ENCODE data around the gene RPGRIP1.
"Not testable (repeated sequence)": the region's sequence is repeated elsewhere in the genome, so short reads cannot be mapped to it uniquely, and the experiment has no call there.

The RPGRIP1 gene

DNA sequence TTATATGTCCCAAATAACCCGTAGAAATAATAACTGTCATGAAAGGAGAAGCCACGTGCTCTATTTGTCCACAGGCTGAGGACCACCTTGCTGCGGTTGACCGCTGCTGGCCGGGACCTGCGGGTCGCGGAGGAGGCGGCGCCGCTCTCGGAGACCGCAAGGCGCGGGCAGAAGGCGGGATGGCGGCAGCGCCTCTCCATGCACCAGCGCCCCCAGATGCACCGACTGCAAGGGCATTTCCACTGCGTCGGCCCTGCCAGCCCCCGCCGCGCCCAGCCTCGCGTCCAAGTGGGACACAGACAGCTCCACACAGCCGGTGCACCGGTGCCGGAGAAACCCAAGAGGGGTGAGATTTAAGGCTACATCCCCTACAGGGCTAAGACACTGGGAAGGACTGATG is 21.0 kb downstream of the RPGRIP1 start:
- TF ChIP-seq EZH2 (IDR thresholded peaks at IDR 0.05; ENCODE audit: borderline replicate concordance, low read depth, low read length, severe bottlenecking): no peak
- TF ChIP-seq, protein P1, sequence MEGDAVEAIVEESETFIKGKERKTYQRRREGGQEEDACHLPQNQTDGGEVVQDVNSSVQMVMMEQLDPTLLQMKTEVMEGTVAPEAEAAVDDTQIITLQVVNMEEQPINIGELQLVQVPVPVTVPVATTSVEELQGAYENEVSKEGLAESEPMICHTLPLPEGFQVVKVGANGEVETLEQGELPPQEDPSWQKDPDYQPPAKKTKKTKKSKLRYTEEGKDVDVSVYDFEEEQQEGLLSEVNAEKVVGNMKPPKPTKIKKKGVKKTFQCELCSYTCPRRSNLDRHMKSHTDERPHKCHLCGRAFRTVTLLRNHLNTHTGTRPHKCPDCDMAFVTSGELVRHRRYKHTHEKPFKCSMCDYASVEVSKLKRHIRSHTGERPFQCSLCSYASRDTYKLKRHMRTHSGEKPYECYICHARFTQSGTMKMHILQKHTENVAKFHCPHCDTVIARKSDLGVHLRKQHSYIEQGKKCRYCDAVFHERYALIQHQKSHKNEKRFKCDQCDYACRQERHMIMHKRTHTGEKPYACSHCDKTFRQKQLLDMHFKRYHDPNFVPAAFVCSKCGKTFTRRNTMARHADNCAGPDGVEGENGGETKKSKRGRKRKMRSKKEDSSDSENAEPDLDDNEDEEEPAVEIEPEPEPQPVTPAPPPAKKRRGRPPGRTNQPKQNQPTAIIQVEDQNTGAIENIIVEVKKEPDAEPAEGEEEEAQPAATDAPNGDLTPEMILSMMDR (IDR thresholded peaks at IDR 0.05; ENCODE audit: borderline replicate concordance, extremely low read depth, low read length, poor library complexity, severe bottlenecking): no peak
- no peak overlapping the region for H3K27ac ChIP-seq (ENCODE audit: low read length)
- no peaks in the 10 kb centered on the region for H4K20me1 ChIP-seq (ENCODE audit: insufficient read depth, low read length)
- no peaks in the 10 kb centered on the region for H3K79me2 ChIP-seq (ENCODE audit: insufficient read depth, low read length)
- ATAC-seq (ENCODE audit: insufficient read depth, low read depth) (no peak), DNase-seq (no peak)
- H3K9me3 ChIP-seq (ENCODE audit: insufficient read depth, low read length, severe bottlenecking): no peaks in the 10 kb centered on the region
- H3K4me2 ChIP-seq (ENCODE audit: insufficient read depth, low read length): no peak overlapping the region
- H3K9ac ChIP-seq (ENCODE audit: low read depth, low read length): no peak overlapping the region
- no peaks in the 10 kb centered on the region for H3K36me3 ChIP-seq (ENCODE audit: insufficient read depth, low read length)
- H2AFZ ChIP-seq (ENCODE audit: low read depth, low read length): no peak overlapping the region
- H3K4me3 ChIP-seq (ENCODE audit: low read depth in 1 of 2, low read length in 2 of 2): no peak overlapping the region
- peaks cover 3% of the 10 kb centered on the region for H3K27me3 ChIP-seq (ENCODE audit: insufficient read depth, low read length, poor library complexity)
- no peaks in the 10 kb centered on the region for H3K4me1 ChIP-seq (ENCODE audit: insufficient read depth, low read length)

DNA sequence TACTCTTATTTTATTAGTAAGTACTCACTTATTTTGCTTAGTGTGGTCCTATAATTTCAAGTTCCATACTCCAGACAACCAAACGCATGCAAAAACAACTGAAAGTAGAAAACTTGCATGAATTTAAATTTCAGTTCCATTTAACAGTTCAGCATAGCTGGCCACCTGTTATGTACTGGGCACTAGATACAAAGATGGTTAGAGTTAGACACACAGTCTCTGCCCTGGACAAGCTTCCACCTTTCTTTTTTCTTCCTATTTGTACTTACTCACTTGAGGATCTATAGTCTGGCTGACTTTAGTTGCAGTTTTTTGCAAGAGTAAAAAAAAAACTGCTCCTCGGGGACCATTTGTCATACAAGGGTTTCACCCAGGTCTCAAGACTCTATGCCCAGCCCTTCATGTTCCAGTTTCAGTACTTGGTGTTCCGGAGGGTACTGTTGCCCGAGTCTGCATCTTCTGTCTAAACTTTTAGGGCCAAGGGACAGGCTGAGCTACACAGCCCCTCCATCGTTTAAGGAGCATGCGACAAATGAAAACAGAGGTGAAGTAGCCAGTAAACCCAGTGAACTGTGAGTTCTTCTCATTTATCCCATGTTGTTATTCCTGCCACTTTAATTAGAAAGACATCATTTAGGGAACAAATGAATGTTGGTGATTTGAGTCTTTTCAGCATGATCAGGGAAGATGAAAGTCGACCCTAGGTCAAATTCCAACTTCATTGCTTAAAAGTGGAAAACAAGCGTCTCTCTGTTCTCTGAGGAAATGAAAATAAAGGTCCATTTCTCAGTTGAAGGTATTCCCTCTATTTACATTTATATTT is 22.3 kb downstream of the RPGRIP1 start:
- Histone ChIP-seq H3K4me2 (ENCODE audit: insufficient read depth, low read length) (no peak overlapping the region), H2AFZ (ENCODE audit: low read depth, low read length) (no peak overlapping the region)
- no peak for DNase-seq

DNA sequence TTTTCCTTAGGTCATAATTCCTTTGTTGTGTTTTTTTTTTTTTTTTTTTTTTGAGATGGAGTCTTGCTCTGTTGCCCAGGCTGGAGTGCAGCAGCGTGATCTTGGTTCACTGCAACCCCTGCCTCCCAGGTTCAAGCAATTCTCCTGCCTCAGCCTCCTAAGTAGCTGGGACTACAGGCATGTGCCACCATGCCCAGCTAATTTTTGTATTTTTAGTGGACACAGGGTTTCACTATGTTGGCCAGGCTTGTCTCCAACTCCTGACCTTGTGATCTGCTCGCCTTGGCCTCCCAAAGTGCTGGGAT is 22.9 kb downstream of the RPGRIP1 start:
- H3K79me2 ChIP-seq (ENCODE audit: insufficient read depth, low read length); ATAC-seq (ENCODE audit: insufficient read depth, low read depth); H3K9ac ChIP-seq (ENCODE audit: low read depth, low read length); H2AFZ ChIP-seq (ENCODE audit: low read depth, low read length); DNase-seq; H3K4me1 ChIP-seq (ENCODE audit: insufficient read depth, low read length); H3K4me2 ChIP-seq (ENCODE audit: insufficient read depth, low read length); H3K36me3 ChIP-seq (ENCODE audit: insufficient read depth, low read length); H3K9me3 ChIP-seq (ENCODE audit: insufficient read depth, low read length, severe bottlenecking); H3K27me3 ChIP-seq (ENCODE audit: insufficient read depth, low read length, poor library complexity); H3K27ac ChIP-seq (ENCODE audit: low read length); H4K20me1 ChIP-seq (ENCODE audit: insufficient read depth, low read length); H3K4me3 ChIP-seq (ENCODE audit: low read depth in 1 of 2, low read length in 2 of 2): not testable (repeated sequence)

More for the DNA sequence above, 22.3 kb downstream of the RPGRIP1 start:
- H3K4me3 ChIP-seq (ENCODE audit: low read depth in 1 of 2, low read length in 2 of 2): no peak overlapping the region
- ATAC-seq (ENCODE audit: insufficient read depth, low read depth): no peak
- H3K27me3 ChIP-seq (ENCODE audit: insufficient read depth, low read length, poor library complexity): peaks cover 3% of the 10 kb centered on the region
- TF ChIP-seq, protein P1 (IDR thresholded peaks at IDR 0.05; ENCODE audit: borderline replicate concordance, extremely low read depth, low read length, poor library complexity, severe bottlenecking): no peak
- no peak for TF ChIP-seq EZH2 (IDR thresholded peaks at IDR 0.05; ENCODE audit: borderline replicate concordance, low read depth, low read length, severe bottlenecking)
- H3K9ac ChIP-seq (ENCODE audit: low read depth, low read length): no peak overlapping the region
- H4K20me1 ChIP-seq (ENCODE audit: insufficient read depth, low read length): no peaks in the 10 kb centered on the region
- no peaks in the 10 kb centered on the region for H3K4me1 ChIP-seq (ENCODE audit: insufficient read depth, low read length)
- H3K27ac ChIP-seq (ENCODE audit: low read length): no peak overlapping the region
- H3K36me3 ChIP-seq (ENCODE audit: insufficient read depth, low read length): no peaks in the 10 kb centered on the region
- no peaks in the 10 kb centered on the region for H3K79me2 ChIP-seq (ENCODE audit: insufficient read depth, low read length)
- no peaks in the 10 kb centered on the region for H3K9me3 ChIP-seq (ENCODE audit: insufficient read depth, low read length, severe bottlenecking)

DNA sequence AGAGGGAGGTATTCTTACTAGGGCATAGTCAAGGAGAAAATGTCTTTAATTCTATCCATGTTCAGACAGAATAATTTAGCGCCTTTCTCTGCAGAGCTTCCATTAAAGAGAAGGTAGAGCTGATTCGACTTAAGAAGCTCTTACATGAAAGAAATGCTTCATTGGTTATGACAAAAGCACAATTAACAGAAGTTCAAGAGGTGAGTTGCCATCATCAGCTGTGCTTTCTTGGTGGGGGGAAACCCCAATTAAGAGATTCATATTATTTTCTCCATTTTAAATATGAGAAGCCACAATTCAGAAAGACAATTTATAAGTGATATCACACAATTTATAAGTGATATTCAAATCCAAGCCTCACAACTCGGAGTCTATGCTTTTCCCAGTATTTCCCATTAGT is 27.8 kb downstream of the RPGRIP1 start:
- no peaks in the 10 kb centered on the region for H4K20me1 ChIP-seq (ENCODE audit: insufficient read depth, low read length)
- no peaks in the 10 kb centered on the region for H3K36me3 ChIP-seq (ENCODE audit: insufficient read depth, low read length)
- ATAC-seq (ENCODE audit: insufficient read depth, low read depth) (no peak), DNase-seq (no peak)
- no peak overlapping the region for H3K4me2 ChIP-seq (ENCODE audit: insufficient read depth, low read length)
- no peaks in the 10 kb centered on the region for H3K4me1 ChIP-seq (ENCODE audit: insufficient read depth, low read length)
- H3K9me3 ChIP-seq (ENCODE audit: insufficient read depth, low read length, severe bottlenecking): no peaks in the 10 kb centered on the region
- no peak overlapping the region for H3K4me3 ChIP-seq (ENCODE audit: low read depth in 1 of 2, low read length in 2 of 2)
- TF ChIP-seq, protein P1 (IDR thresholded peaks at IDR 0.05; ENCODE audit: borderline replicate concordance, extremely low read depth, low read length, poor library complexity, severe bottlenecking): no peak
- no peak for TF ChIP-seq EZH2 (IDR thresholded peaks at IDR 0.05; ENCODE audit: borderline replicate concordance, low read depth, low read length, severe bottlenecking)
- H3K9ac ChIP-seq (ENCODE audit: low read depth, low read length): no peak overlapping the region
- H3K79me2 ChIP-seq (ENCODE audit: insufficient read depth, low read length): no peaks in the 10 kb centered on the region
- H2AFZ ChIP-seq (ENCODE audit: low read depth, low read length): no peak overlapping the region
- no peak overlapping the region for H3K27ac ChIP-seq (ENCODE audit: low read length)
- H3K27me3 ChIP-seq (ENCODE audit: insufficient read depth, low read length, poor library complexity): no peaks in the 10 kb centered on the region

Data from DND-41 (cell line).